ENCODE results near the gene TMPRSS6.

The TMPRSS6 gene

GRCh38 chr22:37109242-37109917, at the start of gene TMPRSS6:
TMPRSS6 (minus strand) TSS chr22:37109713; CDS start chr22:37103417, 6,296 bp downstream.
- Histone ChIP-seq H3K27me3 (ENCODE audit: low read length) (no peaks in the 10 kb centered on the region), H3K9me3 (ENCODE audit: insufficient read depth, low read length) (no peaks in the 10 kb centered on the region), H3F3A (ENCODE audit: insufficient read depth) (no peaks in the 10 kb centered on the region), H3K4me2 (ENCODE audit: low read depth, low read length, poor library complexity, severe bottlenecking) (no peak within 1 kb of the TSS), H3K9me2 (replicated peaks; ENCODE audit: insufficient read depth, low read length) (no peaks in the 10 kb centered on the region), H3K9ac (ENCODE audit: low read length) (no peak within 1 kb of the TSS), H2AFZ (ENCODE audit: low read depth, low read length, severe bottlenecking) (no peak within 1 kb of the TSS), H3K79me2 (ENCODE audit: insufficient read depth, low read length) (no peaks in the 10 kb centered on the region), H3K27ac (ENCODE audit: low read depth, low read length) (no peak within 1 kb of the TSS), H4K20me1 (ENCODE audit: low read depth, low read length) (no peaks in the 10 kb centered on the region), H3K4me3 (ENCODE audit: insufficient read depth, low read length, poor library complexity, severe bottlenecking) (no peak within 1 kb of the TSS), H3K36me3 (ENCODE audit: low read length) (no peaks in the 10 kb centered on the region)
- TF ChIP-seq EZH2phosphoT487 (conservative IDR thresholded peaks at IDR 0.05; ENCODE audit: low read length) (no peak), CTCF (IDR thresholded peaks at IDR 0.05; ENCODE audit: insufficient read depth, low read length, poor library complexity, severe bottlenecking) (no peak)

DNA sequence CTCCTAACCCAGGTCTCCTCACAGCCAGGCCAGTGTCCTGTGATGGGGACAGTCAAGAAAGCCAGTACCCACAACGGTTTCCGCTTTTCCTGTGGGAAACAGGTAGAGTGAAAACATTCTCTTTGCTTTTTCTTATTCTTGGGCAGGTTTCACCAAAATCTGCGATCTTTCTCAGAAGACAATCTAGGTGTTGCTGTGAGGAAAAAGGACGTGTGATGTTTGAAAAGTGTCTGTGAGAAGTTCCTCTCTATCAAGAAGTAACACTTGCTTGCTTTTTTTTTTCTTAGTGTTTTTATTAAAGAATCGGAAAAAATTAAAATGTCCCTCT, 49.4 kb upstream of the TMPRSS6 start:
- Histone ChIP-seq H4K20me1 (ENCODE audit: low read depth, low read length) (no peaks in the 10 kb centered on the region), H3K9me3 (ENCODE audit: insufficient read depth, low read length) (peaks cover 9% of the 10 kb centered on the region; the same call in 1 of the 2 replicates), H3K9me2 (replicated peaks; ENCODE audit: insufficient read depth, low read length) (no peaks in the 10 kb centered on the region), H3K36me3 (ENCODE audit: low read length) (no peaks in the 10 kb centered on the region), H3K79me2 (ENCODE audit: insufficient read depth, low read length) (no peaks in the 10 kb centered on the region), H2AFZ (ENCODE audit: low read depth, low read length, severe bottlenecking) (no peak overlapping the region), H3K27ac (ENCODE audit: low read depth, low read length) (no peak overlapping the region), H3F3A (ENCODE audit: insufficient read depth) (no peaks in the 10 kb centered on the region), H3K9ac (ENCODE audit: low read length) (no peak overlapping the region), H3K4me2 (ENCODE audit: low read depth, low read length, poor library complexity, severe bottlenecking) (no peak overlapping the region), H3K27me3 (ENCODE audit: low read length) (no peaks in the 10 kb centered on the region), H3K4me3 (ENCODE audit: insufficient read depth, low read length, poor library complexity, severe bottlenecking) (no peak overlapping the region)
- no peak for TF ChIP-seq CTCF (IDR thresholded peaks at IDR 0.05; ENCODE audit: insufficient read depth, low read length, poor library complexity, severe bottlenecking)
- no peak for TF ChIP-seq EZH2phosphoT487 (conservative IDR thresholded peaks at IDR 0.05; ENCODE audit: low read length)

DNA sequence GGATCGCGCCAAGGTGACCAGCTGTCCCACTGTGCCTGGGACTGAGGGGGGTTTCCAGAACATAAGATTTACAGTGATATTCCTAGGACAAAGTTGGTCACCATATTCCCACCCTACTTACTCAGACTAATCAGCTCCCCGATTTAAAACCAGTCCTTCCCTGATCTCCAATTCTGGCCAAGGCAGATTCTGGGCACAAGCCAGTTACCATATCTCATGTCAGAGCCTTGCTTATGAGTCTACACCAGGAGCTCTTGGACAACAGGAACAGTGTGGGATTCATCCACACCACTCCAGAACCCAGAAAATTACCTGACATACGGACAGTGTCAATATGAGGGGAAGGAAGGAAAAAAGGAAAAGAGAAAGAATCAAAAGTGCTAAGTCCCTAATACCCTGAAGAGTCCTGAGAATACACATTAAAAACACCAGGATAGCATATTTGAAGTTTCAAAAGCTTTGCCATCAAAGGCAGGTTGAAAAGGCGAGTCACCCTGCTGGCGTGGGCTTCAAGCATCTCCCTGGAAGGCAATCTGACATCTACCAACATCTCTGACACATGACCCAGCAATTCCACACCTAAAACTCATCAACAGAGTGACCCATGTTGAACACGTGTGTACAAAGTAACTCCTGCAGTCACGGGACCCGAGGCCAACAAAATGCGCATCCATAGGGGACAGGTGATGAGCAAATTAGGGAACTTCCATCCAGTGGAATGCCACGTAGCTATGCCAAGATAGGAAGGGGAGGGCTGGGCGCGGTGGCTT, 48.2 kb upstream of the TMPRSS6 start:
- H3K79me2 ChIP-seq (ENCODE audit: insufficient read depth, low read length): no peaks in the 10 kb centered on the region
- no peaks in the 10 kb centered on the region for H3F3A ChIP-seq (ENCODE audit: insufficient read depth)
- TF ChIP-seq EZH2phosphoT487 (conservative IDR thresholded peaks at IDR 0.05; ENCODE audit: low read length): no peak
- no peak for TF ChIP-seq CTCF (IDR thresholded peaks at IDR 0.05; ENCODE audit: insufficient read depth, low read length, poor library complexity, severe bottlenecking)
- H3K27ac ChIP-seq (ENCODE audit: low read depth, low read length): no peak overlapping the region
- no peak overlapping the region for H3K4me3 ChIP-seq (ENCODE audit: insufficient read depth, low read length, poor library complexity, severe bottlenecking)
- H3K9me3 ChIP-seq (ENCODE audit: insufficient read depth, low read length): peaks cover 9% of the 10 kb centered on the region; the same call in 1 of the 2 replicates
- H3K4me2 ChIP-seq (ENCODE audit: low read depth, low read length, poor library complexity, severe bottlenecking): no peak overlapping the region
- H3K9ac ChIP-seq (ENCODE audit: low read length): no peak overlapping the region
- H3K9me2 ChIP-seq (replicated peaks; ENCODE audit: insufficient read depth, low read length): no peaks in the 10 kb centered on the region
- no peaks in the 10 kb centered on the region for H4K20me1 ChIP-seq (ENCODE audit: low read depth, low read length)
- no peaks in the 10 kb centered on the region for H3K36me3 ChIP-seq (ENCODE audit: low read length)
- H3K27me3 ChIP-seq (ENCODE audit: low read length): no peaks in the 10 kb centered on the region
- H2AFZ ChIP-seq (ENCODE audit: low read depth, low read length, severe bottlenecking): no peak overlapping the region

Measured in SU-DHL-6 (cell line).